Spleen (tissue), 7 donors: ENCODE measurements around the gene RAB8B.

Experiments
- CTCF ChIP-seq, 11 experiments: fragments of 200-600 bp in 7 of 11; fragments of 450-650 bp in 4 of 11; sonication (generic) in 4 of 11; IDR thresholded peaks in 8 of 11; conservative IDR thresholded peaks in 3 of 11; 1 replicate in 7 of 11; 2 replicates in 4 of 11; pipeline versions ENCODE4 v1.4.0 to v1.8.0; 2016 to 2021; ENCODE audit warnings: antibody characterized with exemption in 11 of 11, inconsistent platforms in 4 of 11, mild to moderate bottlenecking in 1 of 11
- POLR2A ChIP-seq, 3 donors: fragments of 450-650 bp; IDR thresholded peaks; one replicate each; pipeline ENCODE4 v1.5.1; 2017; ENCODE audit warnings: antibody characterized with exemption in 3 of 3, mild to moderate bottlenecking in 1 of 3
- donor health status: DM: no; HTN: no; CAD: no; lungs with moderate emphysema.
- donor health status: DM: no; HTN: no; CAD: no.
- donor health status: DM: no; HTN: no; CAD: no.

DNA sequence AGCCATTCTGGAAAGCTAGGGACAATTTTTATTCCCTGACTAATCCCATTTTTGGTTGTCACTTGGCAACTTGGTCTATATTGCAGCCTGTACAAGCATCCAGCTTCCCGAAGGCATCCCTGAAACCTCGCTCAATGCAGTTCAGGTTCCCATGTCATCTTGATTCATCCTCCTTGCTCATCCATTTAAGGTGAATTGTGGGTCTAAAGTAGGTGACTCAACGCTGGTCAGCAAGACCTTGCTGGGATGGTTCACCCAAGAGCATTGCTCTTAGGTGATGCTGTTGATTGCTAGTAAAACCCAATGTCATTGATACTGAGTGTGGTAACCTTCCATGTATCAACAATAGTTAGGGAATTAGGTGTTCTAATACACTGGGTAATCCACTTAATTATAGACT lies 13.1 kb upstream of the RAB8B start:
- TF ChIP-seq CTCF (IDR thresholded peaks at IDR 0.05 in 8 of 11, conservative IDR thresholded peaks at IDR 0.05 in 3 of 11) (no peak), POLR2A (IDR thresholded peaks at IDR 0.05) (no peak)
